Vagina (tissue), 2 donors: ENCODE results near the gene LRRC72.

Experiments
- POLR2A ChIP-seq, 2 donors: fragments of 450-650 bp; IDR thresholded peaks; one replicate each; pipeline ENCODE4 v1.6.1; 2017; ENCODE audit warnings: antibody characterized with exemption in 2 of 2, mild to moderate bottlenecking in 2 of 2, moderate library complexity in 2 of 2
- TF ChIP-seq, protein P1 (sequence below), 3 experiments: fragments of 450-650 bp in 2 of 3; fragments of 200-600 bp in 1 of 3; sonication (generic) in 1 of 3; IDR thresholded peaks; one replicate each; pipeline ENCODE4 v1.5.1; 2017 to 2019; ENCODE audit warnings: antibody characterized with exemption in 3 of 3, mild to moderate bottlenecking in 2 of 3, moderate library complexity in 2 of 3

DNA sequence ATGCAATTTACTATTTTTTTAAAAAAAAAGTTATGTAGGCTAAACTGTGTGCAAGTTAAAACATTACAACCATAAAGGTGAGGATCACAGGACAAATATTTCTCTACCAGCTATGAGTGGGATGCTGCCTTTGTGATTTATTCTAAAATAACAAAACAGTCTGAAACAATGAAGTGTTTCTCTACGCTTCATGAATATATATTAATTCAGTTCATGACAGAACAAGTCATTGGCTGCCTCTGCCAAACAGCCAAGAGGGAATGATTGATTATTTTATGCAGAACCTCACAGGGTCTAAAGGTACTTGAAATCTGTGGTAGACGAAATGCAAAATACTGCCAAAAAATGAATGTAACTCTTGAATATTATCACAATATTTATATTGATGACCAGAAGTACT is 32.1 kb upstream of the LRRC72 start:
- TF ChIP-seq, protein P1, sequence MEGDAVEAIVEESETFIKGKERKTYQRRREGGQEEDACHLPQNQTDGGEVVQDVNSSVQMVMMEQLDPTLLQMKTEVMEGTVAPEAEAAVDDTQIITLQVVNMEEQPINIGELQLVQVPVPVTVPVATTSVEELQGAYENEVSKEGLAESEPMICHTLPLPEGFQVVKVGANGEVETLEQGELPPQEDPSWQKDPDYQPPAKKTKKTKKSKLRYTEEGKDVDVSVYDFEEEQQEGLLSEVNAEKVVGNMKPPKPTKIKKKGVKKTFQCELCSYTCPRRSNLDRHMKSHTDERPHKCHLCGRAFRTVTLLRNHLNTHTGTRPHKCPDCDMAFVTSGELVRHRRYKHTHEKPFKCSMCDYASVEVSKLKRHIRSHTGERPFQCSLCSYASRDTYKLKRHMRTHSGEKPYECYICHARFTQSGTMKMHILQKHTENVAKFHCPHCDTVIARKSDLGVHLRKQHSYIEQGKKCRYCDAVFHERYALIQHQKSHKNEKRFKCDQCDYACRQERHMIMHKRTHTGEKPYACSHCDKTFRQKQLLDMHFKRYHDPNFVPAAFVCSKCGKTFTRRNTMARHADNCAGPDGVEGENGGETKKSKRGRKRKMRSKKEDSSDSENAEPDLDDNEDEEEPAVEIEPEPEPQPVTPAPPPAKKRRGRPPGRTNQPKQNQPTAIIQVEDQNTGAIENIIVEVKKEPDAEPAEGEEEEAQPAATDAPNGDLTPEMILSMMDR (IDR thresholded peaks at IDR 0.05), result no peak
- TF ChIP-seq POLR2A (IDR thresholded peaks at IDR 0.05), result no peak
